K562 (cell line): ENCODE data around the gene PCBP3. TPM values are rescaled to one million over a fixed set of nuclear protein-coding genes. Genes with fewer than 3 reads are reported as not detected.

ENCODE experiments used
- E2F1 ChIP-seq: sonication (generic); formaldehyde crosslinking; IDR thresholded peaks from 2 replicates; pipeline ENCODE4 v1.8.1; 2023; ENCODE audit warnings: mild to moderate bottlenecking, missing genetic modification reagents, moderate library complexity
- E2F8 ChIP-seq: fragments of 450-650 bp; IDR thresholded peaks from 2 replicates; pipeline ENCODE4 v1.7.1; 2018; ENCODE audit warnings: mild to moderate bottlenecking, low read depth; ENCODE audit not compliant: partially characterized antibody
- HDAC1 ChIP-seq, 2 experiments: fragments of 450-650 bp; IDR thresholded peaks; 2 replicates each; pipeline ENCODE4 v1.6.1; 2016 to 2017; ENCODE audit warnings: inconsistent platforms in 1 of 2, mild to moderate bottlenecking in 1 of 2, moderate library complexity in 1 of 2
- JUN ChIP-seq, 2 experiments: sonication (generic) in 1 of 2; formaldehyde crosslinking in 1 of 2; IDR thresholded peaks; 2 replicates each; pipeline versions ENCODE4 v1.6.1 to v1.8.0; 2012 to 2022; ENCODE audit warnings: borderline replicate concordance in 2 of 2, mild to moderate bottlenecking in 2 of 2, improper control_type of control experiment in 1 of 2, low read depth in 1 of 2, low read length in 1 of 2, missing genetic modification reagents in 1 of 2
- NCOA4 ChIP-seq: fragments of 450-650 bp; IDR thresholded peaks from 2 replicates; pipeline ENCODE4 v1.6.1; 2018; ENCODE audit warnings: mild to moderate bottlenecking; ENCODE audit not compliant: partially characterized antibody
- PATZ1 ChIP-seq: fragments of 250-450 bp; sonication (Bioruptor Pico); IDR thresholded peaks from 2 replicates; pipeline ENCODE4 v1.5.0; 2020; ENCODE audit warnings: mild to moderate bottlenecking, borderline replicate concordance
- PKNOX1 ChIP-seq: fragments of 450-650 bp; IDR thresholded peaks from 2 replicates; pipeline ENCODE4 v1.6.1; 2016
- STAG1 ChIP-seq: sonication (generic); formaldehyde crosslinking; IDR thresholded peaks from 2 replicates; pipeline ENCODE4 v1.5.0; 2020; ENCODE audit warnings: missing genetic modification reagents, borderline replicate concordance
- ZNF3 ChIP-seq: fragments of 250-450 bp; sonication (Bioruptor Pico); IDR thresholded peaks from 2 replicates; pipeline ENCODE4 v1.5.0; 2021; ENCODE audit warnings: mild to moderate bottlenecking, moderate library complexity
- ZNF318 ChIP-seq, 2 experiments: fragments of 450-650 bp; IDR thresholded peaks; 2 replicates each; pipeline ENCODE4 v1.6.1; 2016; ENCODE audit warnings: mild to moderate bottlenecking in 2 of 2, borderline replicate concordance in 1 of 2, low read depth in 1 of 2, moderate library complexity in 1 of 2
- ZNF431 ChIP-seq: sonication (generic); formaldehyde crosslinking; IDR thresholded peaks from 2 replicates; pipeline ENCODE4 v1.8.0; 2022; ENCODE audit warnings: mild to moderate bottlenecking, missing genetic modification reagents
- polyA plus RNA-seq, 8 experiments: library from polyadenylated mRNA; depleted of rRNA in 4 of 8; stranded (reverse) in 5 of 8; unstranded in 3 of 8; fragments of >200 nt; fragmentation: Nextera tagmentation in 2 of 8; fragmentation: Illumina TruSeq in 1 of 8; extraction: Ambion mirVana in 2 of 8; extraction: Trizol in 1 of 8; gene quantifications; 2 replicates each; pipeline versions ENCODE4 v1.2.1 to v1.2.3, GENCODE V29; 2011 to 2014; ENCODE audit warnings: inconsistent platforms in 1 of 8, missing spikeins in 1 of 8
- total RNA-seq, 7 experiments: library from RNA; depleted of rRNA in 6 of 7; stranded (reverse); fragments of >200 nt in 6 of 7; fragmentation: Illumina TruSeq in 2 of 7; extraction: Trizol in 2 of 7; gene quantifications; 2 replicates each; pipeline versions ENCODE4 v1.2.1 to v1.2.3, GENCODE V29; 2011 to 2021; ENCODE audit warnings: low replicate concordance in 1 of 7

PCBP3 gene
- total and polyA plus RNA-seq, 9 of the 15 experiments (the other 6 are each of a cell fraction or from before 2014, with no cell fraction given): 0.18 TPM; not detected in 8

GRCh38 chr21:45898781-45899180 is 255.3 kb downstream of the PCBP3 start (continued):
- TF ChIP-seq E2F8 (no peak), NCOA4 (no peak), ZNF318 (IDR thresholded peaks at IDR 0.05; ENCODE audit: borderline replicate concordance in 1 of 2, low read depth in 1 of 2) (no peak), ZNF3 (CRISPR knock-in tag) (no peak), HDAC1 (IDR thresholded peaks at IDR 0.05) (no peak), PATZ1 (no peak), JUN (IDR thresholded peaks at IDR 0.05; ENCODE audit: borderline replicate concordance, low read depth, low read length) (no peak), JUN (CRISPR knock-in tag; IDR thresholded peaks at IDR 0.05; ENCODE audit: borderline replicate concordance) (no peak), PKNOX1 (no peak), STAG1 (CRISPR knock-in tag) (no peak), E2F1 (CRISPR knock-in tag) (no peak), ZNF431 (CRISPR knock-in tag) (no peak)
